SU-DHL-6 (cell line): ENCODE data around the gene NXPH1.

ENCODE experiments used
- CTCF ChIP-seq: fragments of 200-600 bp; sonication (generic); IDR thresholded peaks from one replicate; pipeline ENCODE4 v1.5.1; 2017; ENCODE audit warnings: antibody characterized with exemption, mild to moderate bottlenecking, low read length, moderate library complexity; ENCODE audit not compliant: insufficient read depth, poor library complexity, severe bottlenecking
- EZH2phosphoT487 ChIP-seq: fragments of 200-600 bp; sonication (generic), shearing (Covaris generic); conservative IDR thresholded peaks from 2 replicates; pipeline ENCODE4 v1.6.1; 2018; ENCODE audit warnings: mild to moderate bottlenecking, antibody characterized with exemption, low read length, moderate library complexity, mixed read lengths

DNA sequence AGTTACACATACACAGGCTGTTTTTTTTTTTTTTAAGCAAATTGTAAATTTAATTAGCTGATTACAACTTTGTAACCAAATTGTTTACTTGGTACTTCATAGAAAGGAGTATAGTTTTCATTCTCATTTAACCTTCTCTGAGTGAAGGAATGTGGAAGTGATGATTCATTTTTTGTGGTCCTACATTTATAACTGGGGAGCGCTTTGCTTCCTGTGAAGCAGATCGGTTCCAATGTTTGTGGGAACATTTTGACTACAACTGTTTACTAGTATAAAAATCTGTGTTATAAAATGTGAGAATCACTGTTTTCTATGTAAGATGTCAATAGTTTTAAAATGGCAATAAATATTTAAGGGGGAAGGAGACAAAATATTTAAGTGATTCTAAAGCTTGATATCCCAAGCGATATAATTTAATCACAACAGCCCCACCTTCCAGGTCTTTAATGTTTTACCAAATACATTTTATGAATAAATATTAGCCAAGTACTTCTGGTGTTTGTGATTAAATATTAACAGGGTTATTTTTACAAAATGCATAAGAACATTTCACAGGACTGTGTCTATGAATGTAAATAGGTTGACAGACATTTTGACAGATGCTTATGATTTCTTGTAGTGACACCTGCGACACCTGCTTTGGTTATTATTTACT lies 57.1 kb downstream of the NXPH1 start:
- TF ChIP-seq CTCF (no peak), EZH2phosphoT487 (no peak)
